Activated CD4-positive, alpha-beta memory T cell treated with anti-CD3 and anti-CD28 coated beads, Interleukin-2, amount 10 ng/mL, durations not matched to agents 7 days and 5 days (primary cell): ENCODE data around the gene ABCC3. TPM values are rescaled to one million over a fixed set of nuclear protein-coding genes. Genes with fewer than 3 reads are reported as not detected.

Experiments used
- CTCF ChIA-PET: fragments of 350-600 bp; sonication (Branson Sonifier 250); formaldehyde crosslinking; loops from one replicate; lab custom pipeline; 2021; ENCODE audit warnings: antibody characterized with exemption, inconsistent platforms; lab: Charles Lee
- POLR2A ChIA-PET: fragments of 350-600 bp; sonication (Branson Sonifier 250); formaldehyde crosslinking; loops from one replicate; lab custom pipeline; 2021; ENCODE audit warnings: antibody characterized with exemption; lab: Charles Lee
- DNase-seq: peaks from one replicate; pipeline ENCODE4 v3.0.0-alpha.2; 2020
- H3K27ac Mint-ChIP-seq: one replicate; pipeline ENCODE4 v1.8.0; 2021; ENCODE audit warnings: mild to moderate bottlenecking, mixed read lengths
- H3K27me3 Mint-ChIP-seq: one replicate; pipeline ENCODE4 v1.8.0; 2021; ENCODE audit warnings: mixed read lengths
- H3K36me3 Mint-ChIP-seq: one replicate; pipeline ENCODE4 v1.8.0; 2021; ENCODE audit warnings: low read depth, mixed read lengths
- H3K4me1 Mint-ChIP-seq: one replicate; pipeline ENCODE4 v1.8.0; 2021; ENCODE audit warnings: mixed read lengths
- H3K4me3 Mint-ChIP-seq: one replicate; pipeline ENCODE4 v1.8.0; 2021; ENCODE audit warnings: mild to moderate bottlenecking, mixed read lengths
- H3K9me3 Mint-ChIP-seq: one replicate; pipeline ENCODE4 v1.8.0; 2021; ENCODE audit warnings: mixed read lengths
- total RNA-seq, 2 experiments: library from RNA; stranded (reverse); gene quantifications; one replicate each; pipeline ENCODE4 v1.2.3, GENCODE V29; 2021

The ABCC3 gene
- total RNA-seq, 2 experiments from 2014 or later = 0.25 TPM; not detected in 1

GRCh38 chr17:50634915-50635731 lies 442 bp downstream of the ABCC3 start:
- Mint-ChIP-seq H3K27ac (no peak overlapping the region), H3K36me3 (no peaks in the 10 kb centered on the region)
- POLR2A ChIA-PET = no interaction called here

DNA sequence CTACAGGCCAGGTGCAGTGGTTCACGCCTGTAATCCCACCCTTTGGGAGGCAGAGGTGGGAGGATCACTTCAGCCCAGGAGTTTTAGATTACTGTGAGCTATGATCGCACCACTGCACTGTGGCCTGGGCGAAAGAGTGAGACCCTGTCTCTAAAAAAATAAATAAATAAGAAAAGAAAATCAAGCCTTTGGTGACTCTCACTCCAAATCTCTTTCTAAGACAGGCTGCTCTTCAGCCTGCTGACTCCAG lies 976 bp downstream of the ABCC3 start:
- Mint-ChIP-seq H3K4me1 (no peaks in the 10 kb centered on the region), H3K27ac (no peak overlapping the region), H3K27me3 (peaks cover 68% of the 10 kb centered on the region), H3K4me3 (no peak overlapping the region), H3K9me3 (no peaks in the 10 kb centered on the region), H3K36me3 (no peaks in the 10 kb centered on the region)
- DNase-seq = no peak
- ChIA-PET POLR2A (no interaction called here), CTCF (interaction anchor here (1.6 kb wide), 1 partner anchor 9 kb away, joined by 6 read pairs; no protein-coding TSS in a partner anchor)

More at GRCh38 chr17:50634915-50635731, 442 bp downstream of the ABCC3 start:
- Mint-ChIP-seq H3K4me1 (no peaks in the 10 kb centered on the region), H3K9me3 (no peaks in the 10 kb centered on the region), H3K4me3 (no peak overlapping the region), H3K27me3 (peaks cover 71% of the 10 kb centered on the region)
- no peak for DNase-seq
- CTCF ChIA-PET = interaction anchor here (1.6 kb wide), 1 partner anchor 10 kb away, joined by 6 read pairs; no protein-coding TSS in a partner anchor

- no peak overlapping the region for H3K27ac Mint-ChIP-seq
- DNase-seq = no peak
- no peaks in the 10 kb centered on the region for H3K4me1 Mint-ChIP-seq
- no peaks in the 10 kb centered on the region for H3K9me3 Mint-ChIP-seq
- H3K36me3 Mint-ChIP-seq = no peaks in the 10 kb centered on the region
- H3K4me3 Mint-ChIP-seq = no peak overlapping the region
- H3K27me3 Mint-ChIP-seq = peaks cover 67% of the 10 kb centered on the region
- ChIA-PET CTCF (interaction anchor here (0.6 to 1.6 kb wide), 4 partner anchors 9 to 61 kb away, joined by 3 to 6 read pairs (median 3); no protein-coding TSS in a partner anchor), POLR2A (no interaction called here)
Measured at GRCh38 chr17:50635982-50636803, 1.5 kb downstream of the ABCC3 start.

DNA sequence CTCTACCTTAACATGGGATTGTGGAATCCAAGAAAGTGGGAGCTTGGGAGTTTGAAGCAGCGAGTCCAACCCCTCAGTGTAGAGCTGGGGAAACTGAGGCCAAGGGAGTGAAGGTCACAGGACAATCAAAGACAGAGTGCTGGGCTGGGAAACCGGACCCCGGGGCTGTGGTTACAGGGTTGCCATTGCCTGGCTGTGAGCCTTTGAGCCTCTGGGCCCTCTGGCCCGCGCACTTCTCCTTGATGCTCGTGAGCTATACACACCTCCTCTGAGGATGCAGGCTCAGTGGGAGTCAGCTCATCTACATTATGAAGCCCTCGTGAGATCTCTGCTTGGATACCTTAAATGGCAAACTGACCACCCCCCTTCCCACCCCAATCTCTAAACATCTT lies 2.1 kb downstream of the ABCC3 start:
- no peak for DNase-seq
- Mint-ChIP-seq H3K4me3 (no peak overlapping the region), H3K27me3 (peaks cover 62% of the 10 kb centered on the region), H3K36me3 (no peaks in the 10 kb centered on the region), H3K9me3 (no peaks in the 10 kb centered on the region), H3K4me1 (no peaks in the 10 kb centered on the region), H3K27ac (no peak overlapping the region)
- POLR2A ChIA-PET = no interaction called here
- CTCF ChIA-PET = interaction anchor here (0.6 to 1.6 kb wide), 5 partner anchors 8 to 61 kb away, joined by 3 to 6 read pairs (median 3); no protein-coding TSS in a partner anchor

GRCh38 chr17:50637829-50638605 lies 3.3 kb downstream of the ABCC3 start:
- Mint-ChIP-seq H3K27me3 (peaks cover 52% of the 10 kb centered on the region), H3K9me3 (no peaks in the 10 kb centered on the region), H3K27ac (no peak overlapping the region), H3K36me3 (no peaks in the 10 kb centered on the region), H3K4me3 (no peak overlapping the region), H3K4me1 (no peaks in the 10 kb centered on the region)
- ChIA-PET POLR2A (no interaction called here), CTCF (interaction anchor here (0.7 to 1.5 kb wide), 3 partner anchors 8 to 13 kb away, joined by 3 to 7 read pairs (median 4); no protein-coding TSS in a partner anchor)
- DNase-seq = no peak

- H3K4me3 Mint-ChIP-seq = no peak overlapping the region
- POLR2A ChIA-PET = no interaction called here
- no peak overlapping the region for H3K27ac Mint-ChIP-seq
Measured at GRCh38 chr17:50638606-50638965, 3.9 kb downstream of the ABCC3 start.

DNA sequence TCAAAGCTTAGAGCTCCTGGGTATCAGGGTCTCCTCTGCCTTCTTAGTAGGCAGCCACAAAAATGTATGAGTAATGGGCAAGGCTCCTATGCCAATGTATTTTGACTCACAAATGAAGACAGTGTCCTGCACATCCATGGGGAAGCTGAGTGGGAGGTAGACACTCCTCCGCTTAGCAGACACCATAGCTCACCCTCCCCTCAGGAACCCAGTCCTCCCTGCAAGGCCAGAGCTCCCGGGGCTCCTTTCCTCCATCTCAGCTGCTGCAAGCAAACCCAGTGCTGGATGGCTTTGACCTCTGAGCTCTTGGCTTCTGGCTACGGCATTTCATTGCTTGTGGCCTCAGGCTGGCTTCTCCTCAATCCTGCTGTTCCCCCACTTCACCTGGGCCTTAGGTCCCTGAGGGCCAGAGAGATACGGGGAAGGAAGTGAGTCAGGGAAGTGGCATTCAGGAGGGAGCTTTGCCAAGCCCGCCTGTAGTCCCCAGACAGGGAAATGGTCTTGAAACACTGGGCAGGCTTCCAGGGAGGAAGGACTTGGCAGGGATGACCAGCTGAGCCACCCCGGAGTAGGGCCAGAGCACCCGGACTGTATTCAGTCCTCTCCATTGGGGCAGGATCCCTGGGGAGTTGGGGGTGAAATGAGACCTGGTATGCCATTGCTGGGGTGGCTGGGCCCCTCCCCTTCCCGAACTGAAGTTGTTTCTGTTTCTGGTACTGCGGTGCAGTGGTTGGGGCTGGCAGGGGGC lies 4.5 kb downstream of the ABCC3 start:
- POLR2A ChIA-PET = no interaction called here

More at GRCh38 chr17:50638606-50638965, 3.9 kb downstream of the ABCC3 start:
- no peak for DNase-seq
- H3K27me3 Mint-ChIP-seq = peaks cover 46% of the 10 kb centered on the region
- H3K36me3 Mint-ChIP-seq = no peaks in the 10 kb centered on the region
- no peaks in the 10 kb centered on the region for H3K4me1 Mint-ChIP-seq
- no peaks in the 10 kb centered on the region for H3K9me3 Mint-ChIP-seq
- CTCF ChIA-PET = interaction anchor here (1.5 kb wide), 1 partner anchor 8 kb away, joined by 7 read pairs; no protein-coding TSS in a partner anchor

GRCh38 chr17:50640686-50641351 lies 6.1 kb downstream of the ABCC3 start:
- DNase-seq = no peak
- H3K4me3 Mint-ChIP-seq = no peak overlapping the region
- no peaks in the 10 kb centered on the region for H3K36me3 Mint-ChIP-seq
- ChIA-PET CTCF (interaction anchor here (1.6 to 2.2 kb wide), 2 partner anchors 10 to 14 kb away, joined by 6 to 15 read pairs; no protein-coding TSS in a partner anchor), POLR2A (interaction anchor here (1.1 kb wide), 1 partner anchor 20 kb away, joined by 3 read pairs; no protein-coding TSS in a partner anchor)
- H3K27ac Mint-ChIP-seq = no peak overlapping the region
- no peaks in the 10 kb centered on the region for H3K9me3 Mint-ChIP-seq
- no peaks in the 10 kb centered on the region for H3K4me1 Mint-ChIP-seq
- peaks cover 30% of the 10 kb centered on the region for H3K27me3 Mint-ChIP-seq

More for the DNA sequence above, 4.5 kb downstream of the ABCC3 start:
- CTCF ChIA-PET = interaction anchor here (1.5 kb wide), 1 partner anchor 9 kb away, joined by 7 read pairs; no protein-coding TSS in a partner anchor
- Mint-ChIP-seq H3K36me3 (no peaks in the 10 kb centered on the region), H3K9me3 (no peaks in the 10 kb centered on the region), H3K27me3 (peaks cover 40% of the 10 kb centered on the region), H3K4me3 (no peak overlapping the region), H3K27ac (no peak overlapping the region), H3K4me1 (no peaks in the 10 kb centered on the region)
- DNase-seq = no peak

DNA sequence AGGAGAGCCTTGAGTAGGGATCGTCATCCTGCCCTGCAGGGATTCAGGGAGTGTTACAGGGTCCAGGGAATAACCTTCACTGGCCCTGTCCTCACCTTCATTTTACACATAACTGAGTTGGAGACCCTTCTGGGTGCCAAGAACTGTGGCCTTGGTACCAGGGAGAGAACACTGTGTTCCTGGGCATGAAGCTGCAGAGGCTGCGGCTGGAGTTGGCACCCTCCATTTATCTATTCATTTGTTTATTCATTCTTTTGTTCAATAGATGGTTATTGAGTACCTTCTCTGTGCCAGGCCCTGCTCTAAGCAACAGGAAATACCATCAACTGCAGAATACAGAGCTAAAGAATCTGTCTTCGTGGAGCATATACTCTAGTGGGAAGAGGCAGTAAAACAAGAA lies 6.7 kb downstream of the ABCC3 start:
- Mint-ChIP-seq H3K4me3 (no peak overlapping the region), H3K36me3 (no peaks in the 10 kb centered on the region), H3K27ac (no peak overlapping the region), H3K4me1 (no peaks in the 10 kb centered on the region), H3K9me3 (no peaks in the 10 kb centered on the region), H3K27me3 (peaks cover 29% of the 10 kb centered on the region)
- DNase-seq = no peak
- CTCF ChIA-PET = interaction anchor here (1.6 to 2.2 kb wide), 2 partner anchors 10 to 14 kb away, joined by 6 to 15 read pairs; no protein-coding TSS in a partner anchor
- POLR2A ChIA-PET = interaction anchor here (1.1 to 1.3 kb wide), 2 partner anchors 9 to 19 kb away, joined by 3 read pairs; no protein-coding TSS in a partner anchor

DNA sequence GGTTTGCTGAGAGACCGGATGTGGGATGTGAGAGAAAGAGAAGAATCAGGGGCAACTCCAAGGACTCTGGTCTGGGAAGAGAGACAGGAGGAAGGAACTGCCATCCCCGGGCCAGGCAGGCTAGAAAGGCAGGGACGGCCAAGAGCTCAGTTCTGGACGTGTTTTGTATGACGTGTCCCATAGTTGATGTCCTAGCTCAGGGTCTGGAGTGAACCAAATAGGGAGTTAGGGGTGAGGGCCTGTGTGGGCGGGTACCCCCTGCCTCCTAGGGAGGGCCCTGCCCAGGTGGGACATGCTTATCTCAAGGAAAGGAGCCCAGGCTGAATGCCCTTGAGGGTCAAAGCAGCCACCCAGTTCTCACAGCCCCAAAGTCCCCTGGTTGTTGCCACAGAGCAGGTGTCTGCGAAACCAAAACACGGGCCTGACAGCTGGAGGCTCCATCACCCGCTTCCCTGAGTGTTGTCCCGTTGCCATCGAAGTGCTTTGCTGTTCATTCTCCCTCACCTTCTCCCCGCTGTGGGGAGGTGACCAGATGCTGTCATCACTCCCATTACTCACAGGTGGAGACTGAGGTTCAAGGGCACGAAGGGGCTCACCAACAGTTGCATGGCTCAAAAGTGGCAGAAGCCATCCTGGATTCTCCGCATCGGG lies 7.5 kb downstream of the ABCC3 start:
- Mint-ChIP-seq H3K4me1 (no peaks in the 10 kb centered on the region), H3K9me3 (no peaks in the 10 kb centered on the region), H3K4me3 (no peak overlapping the region), H3K27me3 (peaks cover 24% of the 10 kb centered on the region), H3K27ac (no peak overlapping the region), H3K36me3 (no peaks in the 10 kb centered on the region)
- POLR2A ChIA-PET = interaction anchor here (1.1 to 1.3 kb wide), 2 partner anchors 10 to 18 kb away, joined by 3 read pairs; no protein-coding TSS in a partner anchor
- CTCF ChIA-PET = interaction anchor here (1.6 to 2.2 kb wide), 2 partner anchors 11 to 15 kb away, joined by 6 to 15 read pairs; no protein-coding TSS in a partner anchor
- DNase-seq = no peak
